NCI-H524 (cell line): ENCODE results near the gene MPV17.
A peak's percentile ranks its signal among the peaks of the same experiment; 100 is the strongest.

Source experiments
- DNase-seq, 2 experiments: peaks; one replicate each; lab custom pipeline; 2025; lab: John Stamatoyannopoulos, UW

The MPV17 gene

DNA sequence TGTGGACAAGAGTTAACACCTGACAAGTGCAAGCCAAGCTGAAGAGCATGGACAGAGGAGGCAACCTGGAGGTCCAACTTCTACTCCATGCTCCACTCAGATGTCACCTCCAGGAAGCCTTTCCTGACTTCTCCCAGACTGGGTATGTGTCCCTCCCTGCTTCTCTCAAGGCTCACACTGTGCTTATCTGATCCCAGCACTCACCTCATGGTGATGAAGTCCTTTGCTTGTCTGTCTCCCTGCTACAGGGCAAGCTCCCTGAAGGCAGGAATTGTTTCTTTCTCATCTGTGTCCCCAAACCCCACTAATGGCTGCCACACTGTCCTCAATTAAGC lies 57.4 kb downstream of the MPV17 start:
- no peak for DNase-seq

DNA sequence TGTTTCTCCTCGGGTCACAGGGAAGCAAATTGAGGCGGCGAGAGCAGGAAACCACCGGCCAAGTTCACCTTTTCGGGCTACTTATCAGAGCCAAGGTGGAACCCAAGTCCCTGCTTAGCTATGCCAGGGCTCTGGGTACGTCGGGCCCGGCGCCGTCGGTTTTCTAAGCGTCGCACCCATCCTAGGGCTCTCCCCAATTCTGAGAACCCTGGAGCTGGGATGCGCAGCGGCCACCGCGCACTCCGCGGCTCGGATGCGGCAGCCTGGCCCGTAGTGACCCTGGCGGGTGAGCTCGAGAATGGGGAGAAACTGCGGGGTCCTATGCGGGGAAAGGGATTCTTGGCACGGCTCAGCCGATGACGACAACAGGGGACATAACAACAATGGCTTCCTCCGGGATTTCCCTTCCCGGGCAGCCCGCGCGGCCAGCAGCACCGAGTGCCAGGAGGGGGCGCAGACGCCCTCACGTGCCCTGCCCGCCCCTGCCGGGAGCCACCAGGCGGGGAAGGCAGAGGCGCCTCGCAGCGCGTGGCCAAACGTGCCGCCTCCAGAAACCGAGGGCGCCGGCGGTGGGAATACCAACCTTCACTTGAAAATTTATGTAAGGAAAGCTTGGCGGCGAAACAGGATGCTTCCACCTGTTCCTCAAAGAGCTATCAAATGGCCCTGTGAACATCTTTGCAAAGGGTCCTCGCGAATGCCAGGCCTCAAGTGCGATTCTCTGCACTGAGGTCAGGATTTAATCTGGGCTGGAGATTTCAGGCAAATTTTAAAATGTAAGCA lies 58.0 kb downstream of the MPV17 start:
- peak; percentile 71 to 82 for DNase-seq

DNA sequence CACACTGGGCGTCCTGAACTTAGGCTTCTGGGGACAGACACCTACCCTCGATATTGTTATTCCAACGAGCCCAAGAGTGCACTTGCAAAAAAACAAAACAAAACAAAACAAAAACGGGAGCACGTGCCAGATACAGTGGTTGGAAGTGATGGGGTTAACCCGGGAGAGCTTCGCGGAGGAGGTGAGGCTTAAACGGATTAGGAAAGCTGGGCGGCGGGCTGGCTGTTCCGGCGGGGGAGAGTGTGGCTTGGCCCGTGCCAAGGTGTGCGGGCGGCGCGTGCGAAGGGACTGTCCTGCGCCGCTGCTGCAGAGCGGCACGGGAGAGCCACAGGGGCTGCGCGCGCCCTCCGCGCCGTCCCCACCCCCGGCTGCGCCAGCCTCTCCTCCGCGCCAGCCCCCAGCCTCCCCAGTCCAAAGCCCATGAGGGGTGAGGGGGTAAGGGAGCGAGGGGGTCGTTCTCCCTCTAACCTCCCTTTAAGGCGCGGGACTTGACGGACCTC lies 58.6 kb downstream of the MPV17 start:
- DNase-seq, result peak; percentile 36 to 62

DNA sequence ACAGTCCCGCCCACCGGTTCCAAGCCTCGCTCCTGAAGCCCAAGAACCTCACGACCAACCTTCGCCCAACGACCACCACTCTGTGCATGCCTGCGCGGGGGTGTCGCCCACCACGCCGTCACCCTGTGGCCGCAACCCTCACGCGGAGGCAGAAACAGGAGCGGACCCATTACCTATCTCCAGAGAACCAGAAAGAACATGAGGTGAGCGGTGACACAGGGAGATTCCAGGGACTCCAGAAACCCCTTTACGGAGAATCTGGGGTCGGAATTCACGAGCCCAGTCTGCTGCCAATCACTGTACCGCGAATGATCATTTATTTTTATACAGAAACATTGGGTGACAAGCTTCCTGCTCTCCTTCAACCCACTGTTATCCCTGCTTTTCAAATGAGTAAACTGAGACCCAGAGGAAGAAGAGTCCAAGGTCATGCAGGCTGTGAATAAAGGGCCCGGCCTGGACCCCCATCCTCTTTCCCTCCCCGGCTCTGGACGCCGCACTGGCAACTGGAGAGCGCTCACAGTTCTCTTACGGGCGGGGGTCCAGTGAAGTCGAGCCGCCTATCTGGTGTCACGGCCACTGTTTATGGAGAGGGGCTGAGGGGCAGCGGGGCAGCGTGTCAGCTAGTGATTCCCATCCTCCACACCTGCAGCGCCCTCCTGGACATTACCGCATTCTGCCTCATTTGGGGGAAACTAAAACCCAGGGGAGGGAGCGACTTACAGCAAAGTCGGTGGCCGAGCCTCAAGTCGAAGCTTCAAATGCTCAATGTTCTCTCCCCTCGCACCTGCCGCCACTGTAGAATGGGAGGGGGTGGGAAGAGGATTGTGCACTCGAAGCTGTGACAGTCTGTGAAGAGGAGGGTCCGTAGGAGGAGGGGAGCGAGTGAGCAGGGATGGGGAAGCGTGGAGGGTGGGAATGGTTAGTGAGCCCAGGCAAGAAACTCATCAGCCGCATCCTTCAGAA lies 59.3 kb downstream of the MPV17 start:
- peak; percentile 48 to 67 for DNase-seq

DNA sequence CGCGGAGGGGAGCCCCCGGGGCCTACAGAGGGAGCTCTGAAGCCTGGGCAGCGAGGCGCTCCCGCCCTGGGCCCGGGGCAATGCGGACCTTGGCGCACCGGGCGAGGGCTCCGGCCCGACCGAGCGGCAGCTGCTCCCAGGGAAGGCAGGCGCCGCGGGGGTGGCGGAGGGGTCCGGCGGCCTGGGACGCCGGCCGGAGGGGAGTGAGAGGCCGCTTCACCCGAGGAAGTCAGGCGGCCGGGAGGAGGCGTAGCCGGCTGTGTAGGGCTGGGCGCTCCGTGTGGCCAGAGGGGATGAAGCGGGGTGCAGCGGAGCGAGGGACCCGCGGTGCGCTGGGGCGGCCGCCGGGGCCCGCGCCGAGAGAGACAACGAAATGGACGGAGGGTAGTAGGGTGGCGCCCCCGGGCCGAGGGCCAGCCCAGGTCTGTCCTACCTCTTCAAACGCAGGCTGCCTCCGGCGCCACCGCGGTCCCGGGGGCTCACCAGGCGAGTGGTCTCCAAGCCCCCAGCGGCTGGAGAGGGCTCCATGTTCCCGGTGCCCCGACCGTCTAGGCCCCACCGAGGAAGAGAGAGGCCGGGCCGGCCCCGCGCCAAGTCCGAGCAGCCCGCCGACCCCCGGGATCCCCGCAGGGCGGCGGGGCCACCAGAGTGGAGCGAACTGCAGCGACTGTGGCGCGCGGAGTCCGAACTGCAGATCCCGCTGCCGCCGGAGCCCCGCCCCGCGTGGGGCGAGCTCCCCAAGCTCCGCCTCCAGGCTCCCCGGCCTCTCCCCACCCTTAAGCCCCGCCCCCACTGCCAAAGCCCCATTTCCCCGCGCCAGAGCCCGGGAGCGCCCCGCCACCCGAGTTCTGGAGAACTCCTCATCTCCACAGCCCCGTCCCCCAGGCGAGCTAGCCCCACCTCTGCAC lies 60.3 kb downstream of the MPV17 start, which contains the start of gene SLC30A3:
Gene SLC30A3, minus strand, starts transcription at position 669 of the 908 bp plus-strand sequence. Its CDS starts 141 bp downstream, at position 528.
- peak; percentile 53 to 71 for DNase-seq

DNA sequence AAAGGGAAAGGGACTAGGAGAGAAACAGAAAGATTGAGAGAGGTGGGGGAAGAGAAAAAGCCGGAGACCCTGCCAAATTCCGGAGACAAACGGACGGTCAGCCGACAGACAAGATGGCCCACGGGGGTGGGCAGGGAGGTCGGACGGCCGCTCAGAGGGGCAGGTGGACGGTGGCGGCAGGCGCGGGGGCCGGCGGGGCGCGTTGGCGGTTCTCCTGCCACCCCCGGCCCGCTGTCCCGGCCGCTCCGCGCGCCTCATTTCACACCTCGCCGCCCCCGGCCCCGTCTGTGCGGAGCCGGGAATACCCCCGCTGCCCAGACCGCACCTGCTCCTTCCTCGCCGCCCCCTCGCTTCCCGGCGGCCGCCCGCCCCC lies 61.0 kb downstream of the MPV17 start:
- DNase-seq, result no peak

DNA sequence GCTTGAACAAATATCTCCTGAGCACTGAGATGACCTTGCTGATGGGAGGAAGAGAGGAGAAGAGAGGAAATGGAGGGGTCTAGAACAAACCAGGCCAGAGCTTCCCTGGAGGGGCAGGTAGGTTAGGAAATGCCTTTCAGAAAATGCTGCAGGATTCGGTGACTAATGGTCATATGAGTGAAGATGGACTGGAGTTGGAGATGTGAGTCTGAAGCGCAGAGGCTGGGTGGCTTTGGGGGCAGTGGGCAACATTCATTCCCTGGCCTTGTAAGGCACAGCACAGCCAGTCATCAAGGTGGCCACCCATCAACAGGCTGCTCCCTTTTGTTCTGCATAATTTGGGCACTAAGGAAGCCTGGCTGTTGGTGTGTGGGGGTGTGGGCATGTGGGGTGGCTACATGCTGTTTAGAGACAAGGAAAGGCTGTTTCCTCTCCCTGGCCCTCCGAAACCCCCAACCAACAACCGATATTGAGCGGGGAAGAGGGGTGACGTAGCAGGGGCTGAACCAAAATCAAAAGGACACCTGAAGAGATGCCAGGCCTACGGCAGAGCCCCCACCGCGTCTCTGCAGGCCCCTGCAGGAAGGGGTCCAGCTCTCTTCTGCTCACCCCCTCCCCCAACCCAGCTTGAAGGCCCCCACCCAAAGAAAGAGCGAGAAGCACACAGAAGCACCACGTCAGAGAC lies 61.5 kb downstream of the MPV17 start:
- DNase-seq, result no peak
